GM11168 (cell line): Measurements from ENCODE around the gene KIAA2012.

Experiments
- in situ Hi-C: fragments of 300-500 bp; cut with MboI; formaldehyde crosslinking; loops from one replicate; pipeline ENCODE4 v1.12.0; 2022; ENCODE audit warnings: low sequenced_read_pairs; ENCODE audit not compliant: unreplicated experiment

The KIAA2012 gene

GRCh38 chr2:202072737-202073401 lies at the start of gene KIAA2012:
Gene KIAA2012, plus strand, starts transcription at chr2:202073255. Its CDS starts 373 bp downstream, at chr2:202073628.
- in situ Hi-C loops, result no loop called here

DNA sequence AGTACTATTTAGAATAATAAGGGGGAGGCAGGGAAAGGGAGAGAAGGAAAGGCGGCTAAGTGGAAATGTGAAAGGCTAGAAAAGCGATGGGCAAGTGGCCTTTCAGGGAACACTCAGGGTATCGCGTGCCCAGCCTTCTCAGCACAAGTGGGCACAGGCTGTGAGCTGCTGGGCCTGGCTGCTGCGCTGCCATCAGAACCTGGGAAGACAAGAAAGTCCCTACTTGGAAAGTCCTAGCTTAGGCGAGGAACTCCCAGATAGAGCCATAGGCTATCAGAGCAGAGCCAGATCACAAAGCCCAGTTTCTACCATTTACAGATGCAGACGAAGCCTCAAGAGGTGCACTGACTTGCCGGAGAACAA lies 49.2 kb upstream of the KIAA2012 start:
- in situ Hi-C loops, result no loop called here

GRCh38 chr2:202024871-202025270 lies 48.2 kb upstream of the KIAA2012 start:
- in situ Hi-C loops, result no loop called here

DNA sequence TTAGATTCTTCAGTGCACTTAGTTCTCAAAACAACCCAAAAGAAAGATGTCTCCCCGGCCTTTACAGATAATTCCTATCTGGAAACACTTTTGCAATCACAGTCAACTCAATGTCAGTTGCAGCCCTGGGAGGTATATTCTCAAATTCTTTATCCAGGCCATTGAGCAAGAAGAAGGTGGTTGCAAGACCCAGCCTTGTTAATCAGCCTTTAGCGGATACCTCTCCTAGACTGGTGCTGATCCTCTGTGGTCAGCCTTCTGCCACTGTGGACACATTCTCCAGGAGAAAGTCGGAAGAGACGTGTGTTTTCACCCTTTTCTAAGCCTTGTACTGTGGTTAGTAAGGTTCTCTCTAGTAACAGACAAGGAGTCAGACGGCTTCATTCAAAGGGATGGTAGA lies 47.2 kb upstream of the KIAA2012 start:
- in situ Hi-C loops, result no loop called here

DNA sequence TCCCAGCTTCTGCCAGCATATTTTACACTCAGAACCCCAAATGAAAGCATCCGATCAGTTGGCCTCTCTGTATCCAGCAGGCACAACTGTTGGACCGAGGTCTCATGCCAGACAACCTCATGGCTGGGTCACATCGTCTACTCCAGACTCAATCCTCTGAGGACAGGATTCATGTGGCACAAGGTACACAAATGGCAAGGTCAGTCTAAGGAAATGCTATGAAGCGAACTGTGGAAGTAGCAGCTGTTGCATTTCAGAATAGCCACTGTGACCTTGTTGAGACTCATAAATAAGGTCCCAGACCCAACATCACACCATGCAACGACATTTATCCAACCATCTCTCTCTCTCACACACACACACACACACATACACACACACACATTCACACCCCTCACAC lies 46.5 kb upstream of the KIAA2012 start:
- in situ Hi-C loops, result no loop called here

DNA sequence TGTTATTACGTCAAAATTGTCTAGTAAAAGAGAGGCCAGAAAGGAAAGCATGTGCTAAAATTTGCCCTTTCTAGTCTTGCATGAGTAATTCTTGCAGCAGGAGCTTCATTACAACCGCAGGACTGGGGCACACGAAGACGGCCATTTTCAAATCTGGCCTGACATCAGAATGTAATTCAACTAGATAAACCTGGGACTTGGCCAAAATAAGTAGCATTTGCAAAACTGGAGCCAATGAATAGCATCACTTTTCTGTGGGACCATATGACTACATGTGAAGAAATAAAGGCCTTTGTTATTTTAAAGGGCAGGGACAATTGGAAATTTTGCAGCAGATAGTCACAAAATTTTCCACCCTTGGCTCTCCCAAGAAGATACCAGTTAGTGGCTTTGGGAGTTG lies 42.4 kb upstream of the KIAA2012 start:
- in situ Hi-C loops, result no loop called here

DNA sequence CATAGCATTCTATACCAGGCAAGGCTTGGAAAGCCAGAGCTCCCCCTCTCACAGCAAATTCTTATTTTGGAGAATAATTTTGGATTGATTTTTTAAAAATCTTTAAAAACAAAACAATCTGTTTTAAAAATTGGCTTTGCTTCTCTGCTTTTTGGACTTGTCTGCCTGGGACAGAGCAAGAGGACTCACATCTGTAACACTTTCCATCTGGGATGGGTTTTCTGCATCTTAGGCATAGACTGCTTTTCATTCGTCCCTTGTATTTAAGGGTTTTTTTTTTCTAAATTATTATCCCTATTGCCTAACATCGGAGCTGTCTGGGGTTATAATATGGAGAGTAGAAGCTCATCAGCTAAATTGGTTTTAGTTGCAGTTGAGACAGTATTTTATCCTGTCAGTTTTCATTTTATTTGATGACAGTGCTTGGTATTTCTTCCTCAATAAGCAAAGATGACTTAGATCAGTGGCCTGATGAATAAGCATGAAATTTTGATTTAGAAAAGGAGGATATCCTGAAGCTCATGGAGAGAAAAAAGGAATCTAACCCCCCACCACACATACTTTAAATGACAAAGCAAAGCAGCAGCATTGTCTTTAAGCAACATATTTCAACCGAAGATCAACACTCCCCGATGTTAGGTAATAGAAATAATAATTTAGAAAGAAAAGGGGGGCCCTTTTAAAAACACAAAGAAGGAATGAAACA lies 41.7 kb upstream of the KIAA2012 start:
- in situ Hi-C loops, result no loop called here

GRCh38 chr2:202032846-202033316 lies 40.2 kb upstream of the KIAA2012 start:
- in situ Hi-C loops, result no loop called here

GRCh38 chr2:202033317-202034248 lies 39.5 kb upstream of the KIAA2012 start, which contains the start of gene FZD7:
Gene FZD7, plus strand, starts transcription at chr2:202033855. Its CDS starts 793 bp downstream, at chr2:202034648.
- in situ Hi-C loops, result no loop called here

DNA sequence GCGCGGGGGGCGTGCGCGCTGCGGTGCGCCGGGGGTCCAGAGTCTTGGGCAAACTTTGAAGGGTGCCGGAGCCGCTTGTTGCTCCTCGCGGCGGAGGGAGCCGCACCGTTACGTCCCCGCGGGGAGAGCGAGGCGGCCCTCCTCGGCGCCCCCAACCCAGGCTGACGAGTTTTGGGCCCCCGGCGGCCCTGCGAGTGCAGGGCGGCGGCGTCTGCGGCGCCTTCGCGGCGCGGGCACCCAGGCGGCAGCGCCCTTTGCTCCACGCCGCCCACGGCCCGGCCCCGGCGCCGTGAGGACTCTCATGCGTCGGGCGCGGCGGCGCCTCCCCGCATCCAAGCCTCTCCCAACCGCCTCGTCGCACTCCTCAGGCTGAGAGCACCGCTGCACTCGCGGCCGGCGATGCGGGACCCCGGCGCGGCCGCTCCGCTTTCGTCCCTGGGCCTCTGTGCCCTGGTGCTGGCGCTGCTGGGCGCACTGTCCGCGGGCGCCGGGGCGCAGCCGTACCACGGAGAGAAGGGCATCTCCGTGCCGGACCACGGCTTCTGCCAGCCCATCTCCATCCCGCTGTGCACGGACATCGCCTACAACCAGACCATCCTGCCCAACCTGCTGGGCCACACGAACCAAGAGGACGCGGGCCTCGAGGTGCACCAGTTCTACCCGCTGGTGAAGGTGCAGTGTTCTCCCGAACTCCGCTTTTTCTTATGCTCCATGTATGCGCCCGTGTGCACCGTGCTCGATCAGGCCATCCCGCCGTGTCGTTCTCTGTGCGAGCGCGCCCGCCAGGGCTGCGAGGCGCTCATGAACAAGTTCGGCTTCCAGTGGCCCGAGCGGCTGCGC lies 38.6 kb upstream of the KIAA2012 start:
- in situ Hi-C loops, result no loop called here

- in situ Hi-C loops, result no loop called here
Observed at GRCh38 chr2:202035089-202035940, 37.7 kb upstream of the KIAA2012 start.

DNA sequence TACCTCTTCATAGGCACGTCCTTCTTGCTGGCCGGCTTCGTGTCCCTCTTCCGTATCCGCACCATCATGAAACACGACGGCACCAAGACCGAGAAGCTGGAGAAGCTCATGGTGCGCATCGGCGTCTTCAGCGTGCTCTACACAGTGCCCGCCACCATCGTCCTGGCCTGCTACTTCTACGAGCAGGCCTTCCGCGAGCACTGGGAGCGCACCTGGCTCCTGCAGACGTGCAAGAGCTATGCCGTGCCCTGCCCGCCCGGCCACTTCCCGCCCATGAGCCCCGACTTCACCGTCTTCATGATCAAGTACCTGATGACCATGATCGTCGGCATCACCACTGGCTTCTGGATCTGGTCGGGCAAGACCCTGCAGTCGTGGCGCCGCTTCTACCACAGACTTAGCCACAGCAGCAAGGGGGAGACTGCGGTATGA lies 37.1 kb upstream of the KIAA2012 start:
- in situ Hi-C loops, result no loop called here

- in situ Hi-C loops, result no loop called here
Observed at GRCh38 chr2:202036601-202037037, 36.4 kb upstream of the KIAA2012 start.

DNA sequence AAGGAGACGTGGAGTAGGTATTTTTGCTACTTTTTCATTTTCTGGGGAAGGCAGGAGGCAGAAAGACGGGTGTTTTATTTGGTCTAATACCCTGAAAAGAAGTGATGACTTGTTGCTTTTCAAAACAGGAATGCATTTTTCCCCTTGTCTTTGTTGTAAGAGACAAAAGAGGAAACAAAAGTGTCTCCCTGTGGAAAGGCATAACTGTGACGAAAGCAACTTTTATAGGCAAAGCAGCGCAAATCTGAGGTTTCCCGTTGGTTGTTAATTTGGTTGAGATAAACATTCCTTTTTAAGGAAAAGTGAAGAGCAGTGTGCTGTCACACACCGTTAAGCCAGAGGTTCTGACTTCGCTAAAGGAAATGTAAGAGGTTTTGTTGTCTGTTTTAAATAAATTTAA lies 36.0 kb upstream of the KIAA2012 start:
- in situ Hi-C loops, result no loop called here

DNA sequence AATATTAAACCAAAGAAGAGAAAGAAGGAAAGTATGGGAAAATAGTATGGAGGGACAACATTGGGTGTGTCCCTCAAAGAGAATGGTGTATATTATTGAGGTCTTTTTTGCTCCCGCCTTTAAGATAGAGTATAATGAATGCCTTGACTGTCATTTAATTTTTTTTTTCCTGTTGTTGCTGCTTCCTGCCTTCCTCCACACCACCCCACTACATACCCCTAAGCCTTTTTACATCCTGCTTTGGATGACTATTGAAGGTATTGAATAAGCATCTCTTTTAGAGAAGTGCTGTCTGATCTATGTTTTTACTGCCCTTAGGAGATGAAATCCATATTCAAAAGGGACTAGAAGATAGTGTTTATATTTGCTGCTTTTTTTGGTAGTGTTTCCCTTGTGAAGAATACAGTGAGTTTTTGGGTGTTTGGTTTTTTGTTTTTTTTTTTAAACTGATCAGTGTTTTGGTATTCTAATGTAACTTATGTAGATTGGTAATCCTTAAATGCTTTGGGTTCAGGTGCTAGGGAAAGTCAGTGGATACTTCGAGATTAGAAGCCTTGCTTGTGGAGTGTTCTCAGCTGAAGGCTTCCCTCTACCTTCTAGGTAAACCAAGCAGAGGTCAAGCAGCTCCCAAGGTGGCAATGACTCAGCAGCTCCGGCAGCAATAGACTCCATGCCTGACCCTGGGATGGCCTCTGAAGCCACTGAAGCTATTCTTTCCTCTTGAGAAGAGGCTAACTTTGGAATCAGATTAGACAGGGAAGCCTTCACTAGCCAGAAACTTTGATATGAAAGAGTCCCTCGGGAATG lies 34.4 kb upstream of the KIAA2012 start:
- in situ Hi-C loops, result no loop called here

DNA sequence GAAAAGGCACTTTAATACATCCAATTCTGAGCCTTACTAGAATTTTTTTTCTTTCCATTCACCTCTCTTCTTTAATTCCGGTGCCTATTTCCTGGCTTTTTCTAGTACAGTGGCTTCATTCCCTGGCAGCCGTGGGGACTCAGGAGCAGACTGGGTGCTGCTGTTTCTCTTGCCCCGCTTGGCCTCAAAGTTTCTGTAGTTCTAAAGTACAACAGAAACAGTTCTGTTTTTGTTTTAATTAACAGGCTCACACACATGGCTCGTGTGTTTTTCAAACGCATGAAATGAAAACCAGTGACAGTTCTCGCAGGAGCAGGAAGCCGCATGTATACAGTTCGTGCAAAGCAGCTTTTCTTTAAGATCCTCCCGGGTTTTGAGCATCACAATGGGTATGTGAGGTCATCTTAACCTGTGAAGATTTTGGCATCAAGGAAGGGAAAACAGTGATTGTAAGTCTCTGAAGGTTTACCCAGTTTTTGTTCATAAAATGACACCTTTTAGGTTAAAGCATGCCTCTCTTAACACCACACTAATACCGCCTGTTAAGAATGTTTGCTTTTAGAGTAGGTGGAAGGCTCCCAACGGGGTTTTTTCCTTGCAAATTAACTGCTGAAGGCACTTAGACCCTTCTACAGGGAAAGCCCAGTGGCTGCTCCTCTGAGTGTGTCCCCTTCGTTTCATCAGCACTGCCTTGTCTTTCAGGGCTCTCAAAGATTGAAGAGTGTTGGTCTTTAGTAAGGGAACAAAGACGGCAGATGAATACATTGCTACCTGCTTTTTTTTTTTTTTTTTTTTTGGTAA lies 33.6 kb upstream of the KIAA2012 start:
- in situ Hi-C loops, result no loop called here
